Mammary microvascular endothelial cell (primary cell): Measurements from ENCODE around the gene OR6J1. TPM values are rescaled to one million over a fixed set of nuclear protein-coding genes. Genes with fewer than 3 reads are reported as not detected.

ENCODE experiments used
- total RNA-seq: library from RNA; depleted of rRNA; stranded (reverse); fragments of >200 nt; gene quantifications from 2 replicates; pipeline ENCODE4 v1.2.3, GENCODE V29; 2015

Gene OR6J1
- not detected in 2 replicates for total RNA-seq

DNA sequence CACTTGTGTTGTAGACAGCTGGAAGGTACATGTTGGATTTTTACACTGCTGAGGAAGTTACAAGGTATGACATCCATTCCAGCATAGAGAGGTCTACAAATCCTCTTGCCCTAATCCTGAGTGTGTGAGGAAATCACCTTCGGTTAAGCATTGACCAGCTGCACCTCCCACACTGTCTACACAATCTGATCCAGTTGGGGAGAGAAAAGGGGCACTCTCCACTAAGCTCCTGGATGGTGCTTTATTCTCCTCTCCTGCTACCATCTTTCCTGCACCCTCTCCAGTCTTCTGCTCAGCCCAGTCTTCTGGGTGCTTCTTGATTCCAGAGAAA, at the start of gene OR6J1:
Gene OR6J1, minus strand, starts transcription at position 48 of the 331 bp plus-strand sequence. CDS start 9,541 bp downstream, outside the sequence.

GRCh38 chr14:22598099-22598895, 45.9 kb downstream of the OR6J1 start, which contains the start of gene ABHD4:
TSS of gene ABHD4 (plus strand) at chr14:22598300. CDS start at chr14:22598307, 7 bp downstream.

GRCh38 chr14:22589096-22589839, 54.9 kb downstream of the OR6J1 start, which contains the start of gene DAD1:
TSS of gene DAD1 (minus strand) at chr14:22589224. CDS start at chr14:22589157, 67 bp downstream.

Other genes starting within 250 kb of the OR6J1 start
- 435 and 440 TPM in 2 replicates for gene DAD1, start 55.1 kb downstream of the OR6J1 start, total RNA-seq
- gene ABHD4, start 46.1 kb downstream of the OR6J1 start, total RNA-seq: 16.1 and 17.2 TPM in 2 replicates
- 119 and 132 TPM in 2 replicates for gene OXA1L, start 122.3 kb upstream of the OR6J1 start, total RNA-seq
- gene SLC7A7, start 171.1 kb upstream of the OR6J1 start, total RNA-seq: 12.2 and 12.6 TPM in 2 replicates
- 226 and 283 TPM in 2 replicates for gene MRPL52, start 185.5 kb upstream of the OR6J1 start, total RNA-seq
- 238 and 246 TPM in 2 replicates for gene MMP14, start 192.2 kb upstream of the OR6J1 start, total RNA-seq
- gene LRP10, start 227.4 kb upstream of the OR6J1 start, total RNA-seq: 108 and 118 TPM in 2 replicates
- gene REM2, start 238.9 kb upstream of the OR6J1 start, total RNA-seq: 0.27 TPM in 1 of 2 replicates, not detected in the other